Gastrocnemius medialis (tissue), 4 donors: Measurements from ENCODE around the gene PSAP.

Experiments
- POLR2A ChIP-seq, 2 donors: fragments of 450-650 bp; IDR thresholded peaks; one replicate each; pipeline ENCODE4 v1.6.1; 2017; ENCODE audit warnings: antibody characterized with exemption in 2 of 2, mild to moderate bottlenecking in 2 of 2, moderate library complexity in 2 of 2
- TF ChIP-seq, protein P1 (sequence below), 5 experiments: fragments of 450-650 bp in 3 of 5; fragments of 200-600 bp in 2 of 5; sonication (generic) in 2 of 5; IDR thresholded peaks in 4 of 5; conservative IDR thresholded peaks in 1 of 5; 1 replicate in 4 of 5; 2 replicates in 1 of 5; pipeline ENCODE4 v1.5.1; 2016 to 2019; ENCODE audit warnings: antibody characterized with exemption in 5 of 5, mild to moderate bottlenecking in 3 of 5, moderate library complexity in 3 of 5

DNA sequence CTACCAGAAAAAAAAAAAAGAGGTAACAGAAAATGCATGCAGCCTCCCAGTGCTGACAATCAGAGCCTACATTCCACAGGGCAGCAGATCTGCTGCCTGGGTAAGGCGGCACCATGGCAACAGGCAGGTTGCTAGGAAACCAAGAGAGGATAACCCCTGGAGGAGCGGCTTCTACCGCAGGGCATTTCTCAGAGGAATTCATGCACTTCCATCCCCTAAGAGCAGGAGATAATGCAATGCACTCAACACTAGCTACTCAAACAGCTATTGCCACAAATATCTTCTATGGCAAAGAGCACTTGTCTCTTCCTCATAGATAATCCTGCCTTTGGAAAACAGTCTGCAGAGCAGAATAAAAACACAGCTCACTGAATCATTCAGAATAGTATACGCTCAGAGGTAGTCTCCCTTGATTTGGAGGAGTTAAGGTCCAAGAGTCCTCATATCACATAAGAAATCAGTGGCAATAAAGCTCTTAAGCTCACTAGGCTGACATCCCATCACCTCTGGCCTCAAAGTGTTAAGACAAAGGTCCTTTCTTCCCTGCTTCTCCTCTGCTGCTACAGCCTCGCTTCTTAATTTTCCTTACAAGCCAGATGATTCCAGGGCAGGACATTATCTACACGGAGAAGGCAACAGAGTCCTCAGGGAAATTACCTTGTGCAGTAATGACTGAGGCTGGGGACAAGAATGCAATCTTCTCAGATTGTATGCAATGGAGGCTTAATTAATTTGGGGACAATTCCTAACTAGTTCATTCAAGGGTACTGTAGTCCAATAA lies 10.7 kb downstream of the PSAP start:
- no peak for TF ChIP-seq POLR2A (IDR thresholded peaks at IDR 0.05)
- TF ChIP-seq, protein P1, sequence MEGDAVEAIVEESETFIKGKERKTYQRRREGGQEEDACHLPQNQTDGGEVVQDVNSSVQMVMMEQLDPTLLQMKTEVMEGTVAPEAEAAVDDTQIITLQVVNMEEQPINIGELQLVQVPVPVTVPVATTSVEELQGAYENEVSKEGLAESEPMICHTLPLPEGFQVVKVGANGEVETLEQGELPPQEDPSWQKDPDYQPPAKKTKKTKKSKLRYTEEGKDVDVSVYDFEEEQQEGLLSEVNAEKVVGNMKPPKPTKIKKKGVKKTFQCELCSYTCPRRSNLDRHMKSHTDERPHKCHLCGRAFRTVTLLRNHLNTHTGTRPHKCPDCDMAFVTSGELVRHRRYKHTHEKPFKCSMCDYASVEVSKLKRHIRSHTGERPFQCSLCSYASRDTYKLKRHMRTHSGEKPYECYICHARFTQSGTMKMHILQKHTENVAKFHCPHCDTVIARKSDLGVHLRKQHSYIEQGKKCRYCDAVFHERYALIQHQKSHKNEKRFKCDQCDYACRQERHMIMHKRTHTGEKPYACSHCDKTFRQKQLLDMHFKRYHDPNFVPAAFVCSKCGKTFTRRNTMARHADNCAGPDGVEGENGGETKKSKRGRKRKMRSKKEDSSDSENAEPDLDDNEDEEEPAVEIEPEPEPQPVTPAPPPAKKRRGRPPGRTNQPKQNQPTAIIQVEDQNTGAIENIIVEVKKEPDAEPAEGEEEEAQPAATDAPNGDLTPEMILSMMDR (IDR thresholded peaks at IDR 0.05 in 4 of 5, conservative IDR thresholded peaks at IDR 0.05 in 1 of 5): no peak
